ENCODE measurements around the gene SAP30L.

- no peak for TF ChIP-seq CTCF (IDR thresholded peaks at IDR 0.05 in 8 of 11, conservative IDR thresholded peaks at IDR 0.05 in 3 of 11)
- TF ChIP-seq POLR2A (IDR thresholded peaks at IDR 0.05): no peak
- TF ChIP-seq POLR2AphosphoS5 (IDR thresholded peaks at IDR 0.05): no peak
These were observed 38.0 kb downstream of the SAP30L start for GRCh38 chr5:154483654-154484392.
